ENCODE results near the gene DOP1B. TPM values are rescaled to one million over a fixed set of nuclear protein-coding genes. Genes with fewer than 3 reads are reported as not detected.

The DOP1B gene
- total RNA-seq, 1 experiment from 2014 or later = 8.7 TPM

DNA sequence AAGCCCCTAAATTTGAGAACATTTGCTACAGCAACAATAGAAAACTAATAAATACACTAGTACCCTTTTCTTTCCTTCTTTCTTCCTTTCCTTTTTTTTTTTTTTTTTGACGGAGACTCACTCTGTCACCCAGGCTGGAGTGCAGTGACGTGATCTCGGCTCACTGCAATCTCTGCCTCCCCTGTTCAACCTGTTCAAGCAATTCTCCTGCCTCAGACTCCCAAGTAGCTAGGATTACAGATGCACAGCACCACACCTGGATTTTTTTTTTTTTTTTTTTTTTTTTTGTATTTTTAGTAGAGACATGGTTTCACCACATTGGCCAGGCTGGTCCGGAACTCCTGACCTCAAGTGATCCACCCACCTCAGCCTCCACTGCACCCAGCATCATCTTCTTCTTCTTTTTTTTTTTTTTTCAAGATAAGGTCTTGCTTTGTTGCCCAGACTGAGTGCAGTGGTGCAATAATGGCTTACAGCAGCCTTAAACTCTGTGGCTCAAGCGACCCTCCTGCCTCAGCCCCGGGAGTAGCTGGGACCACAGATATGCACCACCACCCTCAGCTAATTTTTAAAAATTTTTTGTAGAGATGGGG, 41.4 kb upstream of the DOP1B start:
- no peak overlapping the region for H3K23ac ChIP-seq (ENCODE audit: insufficient read length, low read depth, low read length)
- H2BK15ac ChIP-seq (ENCODE audit: low read depth, low read length) = no peak overlapping the region
- H2BK120ac ChIP-seq (ENCODE audit: low read depth, low read length, poor library complexity, severe bottlenecking) = no peak overlapping the region
- H3K14ac ChIP-seq (ENCODE audit: insufficient read depth, low read length) = no peak overlapping the region
- no peak overlapping the region for H4K91ac ChIP-seq (ENCODE audit: insufficient read length, low read depth, low read length)
- H3K27ac ChIP-seq (ENCODE audit: insufficient read length, low read depth, low read length) = no peak overlapping the region
- H2AFZ ChIP-seq (ENCODE audit: low read length) = no peak overlapping the region
- no peaks in the 10 kb centered on the region for H4K20me1 ChIP-seq (ENCODE audit: control insufficient read depth, insufficient read depth, insufficient read length)
- H3K27ac Mint-ChIP-seq = peak overlapping the region in 1 of 3 experiments; percentile 74; a peak in 1 of 7 replicates
- WGBS (ENCODE audit: extremely low coverage, insufficient read length, low lambda C conversion rate) = no CpG with 5 or more reads among the region's 6 CpGs
- H3K27me3 Mint-ChIP-seq (ENCODE audit: low read depth) = no peaks in the 10 kb centered on the region
- H4K5ac ChIP-seq (ENCODE audit: insufficient read length, low read depth, low read length) = no peak overlapping the region
- H3K4me2 ChIP-seq (ENCODE audit: insufficient read depth, insufficient read length, low read length) = no peak overlapping the region
- peaks cover 22 to 26% of the 10 kb centered on the region in 2 experiments for H3K4me1 Mint-ChIP-seq
- H3K9ac ChIP-seq (ENCODE audit: extremely low read depth, insufficient read length, low read length) = no peak overlapping the region
- H3K27me3 ChIP-seq (ENCODE audit: insufficient read depth, low read length) = no peaks in the 10 kb centered on the region
- H3K9me3 ChIP-seq (ENCODE audit: control insufficient read depth, low read depth, low read length) = peaks cover 9% of the 10 kb centered on the region
- no peak overlapping the region for H3K4me3 Mint-ChIP-seq
- no peak for DNase-seq
- no peak overlapping the region for H2AK5ac ChIP-seq (ENCODE audit: insufficient read length, low read length)
- no peaks in the 10 kb centered on the region for H3K23me2 ChIP-seq (ENCODE audit: insufficient read length, low read depth, low read length, poor library complexity, severe bottlenecking)
- no peaks in the 10 kb centered on the region for H3K79me1 ChIP-seq (ENCODE audit: insufficient read depth, low read depth, low read length, poor library complexity, severe bottlenecking)
- H3K4ac ChIP-seq (ENCODE audit: low read depth, low read length) = no peak overlapping the region
- peaks cover 4 to 7% of the 10 kb centered on the region in 2 experiments; a peak in 3 of 5 replicates for H3K9me3 Mint-ChIP-seq
- H3K4me1 ChIP-seq (ENCODE audit: insufficient read depth, low read length) = peaks cover 3% of the 10 kb centered on the region; the same call in 1 of the 2 replicates
- no peak overlapping the region for H2BK5ac ChIP-seq (ENCODE audit: insufficient read length, low read length)
- no peak overlapping the region for H3K56ac ChIP-seq (ENCODE audit: insufficient read length, low read depth, low read length)
- no peak overlapping the region for H3T11ph ChIP-seq (ENCODE audit: low read length)
- H2BK12ac ChIP-seq (ENCODE audit: insufficient read length, low read depth, low read length) = no peak overlapping the region
- no peak overlapping the region for H4K8ac ChIP-seq (replicated peaks; ENCODE audit: insufficient read length, low read depth, low read length)
- no peak overlapping the region for H3K18ac ChIP-seq (ENCODE audit: insufficient read length, low read depth, low read length)
- H3K36me3 Mint-ChIP-seq (ENCODE audit: insufficient read depth in 1 of 3, low read depth in 3 of 3) = peaks cover 6 to 11% (median 9%) of the 10 kb centered on the region in 3 experiments; a peak in 6 of 7 replicates
- no peaks in the 10 kb centered on the region for H3K79me2 ChIP-seq (ENCODE audit: insufficient read depth, low read length)
- TF ChIP-seq, protein P1, sequence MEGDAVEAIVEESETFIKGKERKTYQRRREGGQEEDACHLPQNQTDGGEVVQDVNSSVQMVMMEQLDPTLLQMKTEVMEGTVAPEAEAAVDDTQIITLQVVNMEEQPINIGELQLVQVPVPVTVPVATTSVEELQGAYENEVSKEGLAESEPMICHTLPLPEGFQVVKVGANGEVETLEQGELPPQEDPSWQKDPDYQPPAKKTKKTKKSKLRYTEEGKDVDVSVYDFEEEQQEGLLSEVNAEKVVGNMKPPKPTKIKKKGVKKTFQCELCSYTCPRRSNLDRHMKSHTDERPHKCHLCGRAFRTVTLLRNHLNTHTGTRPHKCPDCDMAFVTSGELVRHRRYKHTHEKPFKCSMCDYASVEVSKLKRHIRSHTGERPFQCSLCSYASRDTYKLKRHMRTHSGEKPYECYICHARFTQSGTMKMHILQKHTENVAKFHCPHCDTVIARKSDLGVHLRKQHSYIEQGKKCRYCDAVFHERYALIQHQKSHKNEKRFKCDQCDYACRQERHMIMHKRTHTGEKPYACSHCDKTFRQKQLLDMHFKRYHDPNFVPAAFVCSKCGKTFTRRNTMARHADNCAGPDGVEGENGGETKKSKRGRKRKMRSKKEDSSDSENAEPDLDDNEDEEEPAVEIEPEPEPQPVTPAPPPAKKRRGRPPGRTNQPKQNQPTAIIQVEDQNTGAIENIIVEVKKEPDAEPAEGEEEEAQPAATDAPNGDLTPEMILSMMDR (conservative IDR thresholded peaks at IDR 0.05) = no peak
- no peak overlapping the region for H2BK20ac ChIP-seq (ENCODE audit: low read depth, low read length, poor library complexity, severe bottlenecking)
